Psoas muscle (tissue), 8 donors: ENCODE results near the gene PAFAH2. TPM values are rescaled to one million over a fixed set of nuclear protein-coding genes. Genes with fewer than 3 reads are reported as not detected.
A peak's percentile ranks its signal among the peaks of the same experiment; 100 is the strongest.

Experiments used
- ATAC-seq, 4 donors: fragments of 200-7000 bp; cut with Tn5 transposase; one replicate each; pipeline ENCODE4 v1.9.1; 2020; ENCODE audit warnings: moderate library complexity in 3 of 4, mild to moderate bottlenecking in 2 of 4
- DNase-seq, 2 donors: peaks; one replicate each; pipeline ENCODE4 v3.0.0-alpha.2; 2020
- H3K27ac ChIP-seq: fragments of 200-600 bp; one replicate; pipeline ENCODE4 v1.8.0; 2022
- H3K27me3 ChIP-seq, 3 donors: fragments of 200-600 bp in 1 of 3; one replicate each; pipeline versions ENCODE4 v1.6.1 to v1.8.0; 2013 to 2022; ENCODE audit warnings: low read length in 2 of 3, mild to moderate bottlenecking in 2 of 3, moderate library complexity in 1 of 3; ENCODE audit not compliant: insufficient read depth in 3 of 3
- H3K36me3 ChIP-seq, 2 donors: fragments of 200-600 bp in 1 of 2; one replicate each; pipeline versions ENCODE4 v1.6.1 to v1.8.0; 2013 to 2022; ENCODE audit warnings: low read depth in 1 of 2, mild to moderate bottlenecking in 1 of 2, moderate library complexity in 1 of 2; ENCODE audit not compliant: insufficient read depth in 1 of 2
- H3K4me1 ChIP-seq: fragments of 200-600 bp; one replicate; pipeline ENCODE4 v1.8.0; 2022
- H3K4me3 ChIP-seq: fragments of 200-600 bp; one replicate; pipeline ENCODE4 v1.8.0; 2022; ENCODE audit warnings: mild to moderate bottlenecking
- H3K9me3 ChIP-seq: fragments of 200-600 bp; one replicate; pipeline ENCODE4 v1.8.0; 2022
- CTCF ChIP-seq: fragments of 200-600 bp; IDR thresholded peaks from one replicate; pipeline ENCODE4 v1.8.0; 2022; ENCODE audit warnings: antibody characterized with exemption
- WGBS, 3 donors: extraction: QIAGEN DNeasy Blood & Tissue Kit; methylation state at CpG; one replicate each; pipeline versions ENCODE4 v1.1.6 to v1.1.7; 2013; 5-methylcytosine and 5-hydroxymethylcytosine counted together
- intact Hi-C, 2 donors: fragments of 100-400 bp; cut with DNase I; formaldehyde crosslinking; loops; one replicate each; pipeline versions ENCODE4 v1.11.0 to v1.14.2; 2022
- polyA plus RNA-seq, 3 donors: library from polyadenylated mRNA; stranded (reverse); fragments of 200-250 nt; gene quantifications; one replicate each; pipeline ENCODE4 v1.2.3, GENCODE V29; 2013
- total RNA-seq, 4 donors: library from RNA; stranded (reverse); fragmentation: NEBNext Ultra II Directional in 2 of 4; extraction: Animal tissue kit (Norgen Biotek cat#: 25700) in 2 of 4; gene quantifications; one replicate each; pipeline versions ENCODE4 v1.2.1 to v1.2.4, GENCODE V29; 2021 to 2023
- donor health status: healthy with polysubstance abuse.
- donor health status: DM: no; HTN: no; CAD: no; lungs with moderate emphysema.
- donor health status: Bipolar disorder and iron deficiency.
- donor health status: healthy.
- donor health status: DM: yes; HTN: yes; CAD: no.
- donor health status: DM: no; HTN: no; CAD: no.
- donor health status: DM: no; HTN: no; CAD: no.
- donor health status: DM: yes; HTN: yes; CAD: no.

The PAFAH2 gene
- total and polyA plus RNA-seq, 7 donors = 5.1 to 30.1 (median 11.3) TPM

GRCh38 chr1:26044971-26045721 lies 47.3 kb upstream of the PAFAH2 start:
- Histone ChIP-seq H3K4me1 (peaks cover 7% of the 10 kb centered on the region), H3K36me3 (no peaks in the 10 kb centered on the region), H3K4me3 (peak overlapping the region; percentile 53), H3K9me3 (no peaks in the 10 kb centered on the region), H3K27me3 (peaks cover 0 to 8% (median 0%) of the 10 kb centered on the region in 3 donors), H3K27ac (peak overlapping the region; percentile 54)
- peak in 2 of 4 donors; percentile 0 to 5 for ATAC-seq
- DNase-seq = peak in 1 of 2 donors; percentile 29
- no peak for TF ChIP-seq CTCF
- intact Hi-C loops = no loop called here
- WGBS, 3 donors = 37 to 61% (median 38%) methylated on average over 20 to 29 of the region's 29 CpGs

GRCh38 chr1:26044414-26044813 lies 46.6 kb upstream of the PAFAH2 start:
- Histone ChIP-seq H3K27ac (no peak overlapping the region), H3K9me3 (no peaks in the 10 kb centered on the region), H3K4me1 (peaks cover 7% of the 10 kb centered on the region), H3K36me3 (no peaks in the 10 kb centered on the region), H3K27me3 (peaks cover 0 to 8% (median 0%) of the 10 kb centered on the region in 3 donors), H3K4me3 (no peak overlapping the region)
- WGBS, 3 donors = 86 to 94% (median 92%) methylated on average over 3 of the region's 3 CpGs
- no peak for TF ChIP-seq CTCF
- no peak for DNase-seq
- intact Hi-C loops = no loop called here
- ATAC-seq = no peak

GRCh38 chr1:26043765-26044164 lies 45.9 kb upstream of the PAFAH2 start:
- Histone ChIP-seq H3K27ac (peak overlapping the region; percentile 9), H3K36me3 (no peaks in the 10 kb centered on the region), H3K27me3 (peaks cover 0 to 8% (median 0%) of the 10 kb centered on the region in 3 donors), H3K4me3 (no peak overlapping the region), H3K9me3 (no peaks in the 10 kb centered on the region), H3K4me1 (peaks cover 12% of the 10 kb centered on the region)
- intact Hi-C loops = no loop called here
- 81 to 86% (median 83%) methylated on average over 2 of the region's 2 CpGs for WGBS, 3 donors
- no peak for TF ChIP-seq CTCF
- ATAC-seq (no peak), DNase-seq (no peak)

GRCh38 chr1:26041978-26042377 lies 44.1 kb upstream of the PAFAH2 start:
- ATAC-seq (no peak), DNase-seq (no peak)
- Histone ChIP-seq H3K4me3 (no peak overlapping the region), H3K9me3 (no peaks in the 10 kb centered on the region), H3K4me1 (peaks cover 29% of the 10 kb centered on the region), H3K36me3 (no peaks in the 10 kb centered on the region), H3K27ac (no peak overlapping the region), H3K27me3 (peaks cover 0 to 8% (median 0%) of the 10 kb centered on the region in 3 donors)
- no peak for TF ChIP-seq CTCF
- 65 to 70% (median 68%) methylated on average over 4 of the region's 4 CpGs for WGBS, 3 donors
- intact Hi-C loops = no loop called here

GRCh38 chr1:26041401-26041800 lies 43.5 kb upstream of the PAFAH2 start:
- Histone ChIP-seq H3K4me3 (no peak overlapping the region), H3K27me3 (peaks cover 0 to 4% (median 0%) of the 10 kb centered on the region in 3 donors), H3K36me3 (no peaks in the 10 kb centered on the region), H3K4me1 (peaks cover 27% of the 10 kb centered on the region), H3K9me3 (no peaks in the 10 kb centered on the region), H3K27ac (no peak overlapping the region)
- 75 to 87% (median 85%) methylated on average over 6 to 7 of the region's 7 CpGs for WGBS, 3 donors
- ATAC-seq (no peak), DNase-seq (no peak)
- no peak for TF ChIP-seq CTCF
- intact Hi-C loops = no loop called here
